Lower lobe of right lung (tissue), 2 donors: ENCODE results near the gene DIP2C. TPM values are rescaled to one million over a fixed set of nuclear protein-coding genes. Genes with fewer than 3 reads are reported as not detected.

Source experiments
- ATAC-seq, 2 donors: fragments of 200-7000 bp; cut with Tn5 transposase; one replicate each; pipeline ENCODE4 v1.9.1; 2020 to 2022; ENCODE audit warnings: mild to moderate bottlenecking in 2 of 2, moderate library complexity in 2 of 2
- DNase-seq: peaks from one replicate; pipeline ENCODE4 v3.0.0-alpha.2; 2020
- H3K27ac ChIP-seq: fragments of 200-600 bp; one replicate; pipeline ENCODE4 v1.8.0; 2022
- H3K27me3 ChIP-seq: fragments of 200-600 bp; one replicate; pipeline ENCODE4 v1.8.0; 2022; ENCODE audit warnings: low read depth
- H3K36me3 ChIP-seq: fragments of 200-600 bp; one replicate; pipeline ENCODE4 v1.8.0; 2022; ENCODE audit warnings: mild to moderate bottlenecking
- H3K4me1 ChIP-seq: fragments of 200-600 bp; one replicate; pipeline ENCODE4 v1.8.0; 2022
- H3K4me3 ChIP-seq: fragments of 200-600 bp; one replicate; pipeline ENCODE4 v1.8.0; 2022; ENCODE audit warnings: mild to moderate bottlenecking
- H3K9me3 ChIP-seq: fragments of 200-600 bp; one replicate; pipeline ENCODE4 v1.8.0; 2022
- CTCF ChIP-seq: fragments of 200-600 bp; IDR thresholded peaks from one replicate; pipeline ENCODE4 v1.8.0; 2022; ENCODE audit warnings: antibody characterized with exemption, mild to moderate bottlenecking
- intact Hi-C: fragments of 100-400 bp; cut with DNase I; formaldehyde crosslinking; loops from one replicate; pipeline ENCODE4 v1.11.0; 2022
- total RNA-seq: library from RNA; stranded (reverse); fragmentation: NEBNext Ultra II Directional; extraction: Animal tissue kit (Norgen Biotek cat#: 25700); gene quantifications from one replicate; pipeline ENCODE4 v1.2.1, GENCODE V29; 2021
- donor health status: DM: no; HTN: yes; CAD: no; lungs with severe emphysema.

The DIP2C gene
- total RNA-seq, 1 donor from 2014 or later: 15.1 TPM

DNA sequence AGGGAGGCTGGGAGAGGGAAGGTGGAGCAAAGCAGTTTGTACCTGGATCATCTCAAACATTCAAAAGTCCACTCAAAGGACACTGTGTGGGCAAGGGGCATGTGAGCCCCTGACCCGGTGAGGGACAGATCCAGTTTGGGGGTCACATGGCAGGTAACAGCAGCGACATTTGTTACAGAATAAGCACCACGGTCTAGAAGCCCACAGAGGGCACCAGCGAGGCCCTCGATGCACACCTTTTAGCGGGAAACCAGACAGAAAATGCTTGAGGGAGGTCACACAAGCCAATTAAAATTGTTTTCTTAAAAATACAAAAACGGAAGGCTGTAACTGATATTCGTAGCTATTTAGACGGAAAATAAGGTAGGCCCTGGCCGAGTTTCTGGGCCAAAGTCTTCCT lies 409.8 kb downstream of the DIP2C start:
- Histone ChIP-seq H3K27ac (no peak overlapping the region), H3K4me3 (no peak overlapping the region), H3K36me3 (peaks cover 71% of the 10 kb centered on the region), H3K4me1 (no peaks in the 10 kb centered on the region), H3K27me3 (no peaks in the 10 kb centered on the region), H3K9me3 (no peaks in the 10 kb centered on the region)
- ATAC-seq (no peak), DNase-seq (no peak)
- intact Hi-C loops: no loop called here
- TF ChIP-seq CTCF: no peak

DNA sequence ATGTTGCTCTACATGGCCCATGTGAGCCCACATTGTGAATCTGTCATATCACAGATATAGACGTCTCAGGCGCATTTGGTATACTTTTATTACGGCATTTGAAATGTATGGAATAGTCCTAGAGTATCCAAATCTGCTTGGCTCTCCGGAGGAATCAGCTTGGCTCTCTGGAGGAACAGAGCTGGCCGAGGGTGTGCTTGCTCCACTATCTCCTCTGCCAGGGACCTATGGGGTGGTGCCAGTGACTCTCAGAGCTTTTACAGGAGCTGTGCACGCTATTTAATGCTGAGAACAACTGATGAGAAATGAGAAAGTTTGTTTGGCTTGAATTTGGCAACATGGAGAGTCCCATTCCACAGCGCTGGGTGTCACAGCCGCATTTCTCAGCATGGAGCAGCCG lies 410.2 kb downstream of the DIP2C start:
- ATAC-seq (no peak), DNase-seq (no peak)
- Histone ChIP-seq H3K27ac (no peak overlapping the region), H3K36me3 (peaks cover 71% of the 10 kb centered on the region), H3K4me1 (no peaks in the 10 kb centered on the region), H3K4me3 (no peak overlapping the region), H3K9me3 (no peaks in the 10 kb centered on the region), H3K27me3 (no peaks in the 10 kb centered on the region)
- intact Hi-C loops: no loop called here
- TF ChIP-seq CTCF: no peak

DNA sequence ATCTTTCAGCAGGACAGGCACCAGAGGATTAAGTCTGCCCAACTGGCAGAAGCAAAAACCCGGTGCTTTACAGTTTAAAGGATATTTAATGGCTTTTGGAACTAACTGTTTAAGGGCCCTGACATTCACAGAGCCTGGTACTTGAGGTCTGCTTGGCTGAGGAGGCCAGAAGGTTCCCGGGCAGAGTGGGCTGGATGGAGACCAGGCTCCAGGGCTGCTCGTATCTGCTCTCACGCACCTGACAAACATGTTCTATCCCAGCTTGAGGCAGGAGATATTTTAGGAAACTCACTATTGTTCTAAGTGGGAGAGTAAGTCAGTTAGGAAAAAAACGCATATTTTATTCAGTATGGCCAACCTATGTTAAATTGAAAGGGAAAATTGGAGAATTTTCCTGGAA lies 410.8 kb downstream of the DIP2C start:
- H3K9me3 ChIP-seq: no peaks in the 10 kb centered on the region
- H3K4me1 ChIP-seq: no peaks in the 10 kb centered on the region
- no peak for DNase-seq
- no peaks in the 10 kb centered on the region for H3K27me3 ChIP-seq
- H3K27ac ChIP-seq: no peak overlapping the region
- ATAC-seq: no peak
- intact Hi-C loops: no loop called here
- peaks cover 66% of the 10 kb centered on the region for H3K36me3 ChIP-seq
- TF ChIP-seq CTCF: no peak
- no peak overlapping the region for H3K4me3 ChIP-seq

GRCh38 chr10:277963-278362 lies 411.5 kb downstream of the DIP2C start:
- TF ChIP-seq CTCF: no peak
- no peak for DNase-seq
- intact Hi-C loops: no loop called here
- no peak overlapping the region for H3K4me3 ChIP-seq
- no peaks in the 10 kb centered on the region for H3K9me3 ChIP-seq
- no peaks in the 10 kb centered on the region for H3K4me1 ChIP-seq
- no peaks in the 10 kb centered on the region for H3K27me3 ChIP-seq
- peaks cover 60% of the 10 kb centered on the region for H3K36me3 ChIP-seq
- ATAC-seq: peak in 1 of 2 donors; percentile 29
- no peak overlapping the region for H3K27ac ChIP-seq

GRCh38 chr10:275680-276079 lies 413.8 kb downstream of the DIP2C start:
- H3K9me3 ChIP-seq: no peaks in the 10 kb centered on the region
- intact Hi-C loops: no loop called here
- H3K36me3 ChIP-seq: peaks cover 46% of the 10 kb centered on the region
- no peaks in the 10 kb centered on the region for H3K27me3 ChIP-seq
- ATAC-seq: no peak
- H3K4me1 ChIP-seq: no peaks in the 10 kb centered on the region
- TF ChIP-seq CTCF: no peak
- H3K27ac ChIP-seq: no peak overlapping the region
- no peak overlapping the region for H3K4me3 ChIP-seq
- no peak for DNase-seq

DNA sequence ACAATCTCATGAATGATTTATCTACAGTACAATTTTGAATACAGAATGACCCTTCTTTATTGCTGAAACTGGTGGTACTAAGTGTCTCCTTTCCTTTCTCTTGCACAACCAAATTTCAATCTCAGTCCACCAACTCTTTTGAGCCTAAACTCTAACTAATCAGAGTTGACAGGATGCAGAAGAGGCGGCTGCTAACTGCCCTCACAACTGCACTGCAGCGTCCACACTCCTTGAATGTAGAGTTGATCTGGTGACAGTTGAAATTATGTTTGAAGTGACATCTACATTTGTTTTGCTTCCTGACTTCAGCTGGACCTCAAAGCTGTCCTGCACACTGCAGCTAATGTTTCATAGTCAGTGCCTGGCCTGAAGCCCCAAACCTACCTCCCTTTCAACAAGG lies 414.6 kb downstream of the DIP2C start:
- intact Hi-C loops: no loop called here
- no peak for DNase-seq
- H3K27ac ChIP-seq: no peak overlapping the region
- no peak for ATAC-seq
- H3K9me3 ChIP-seq: no peaks in the 10 kb centered on the region
- peaks cover 38% of the 10 kb centered on the region for H3K36me3 ChIP-seq
- TF ChIP-seq CTCF: no peak
- H3K4me1 ChIP-seq: no peaks in the 10 kb centered on the region
- no peaks in the 10 kb centered on the region for H3K27me3 ChIP-seq
- no peak overlapping the region for H3K4me3 ChIP-seq
